Eye (tissue), 1 donor: ENCODE results near the gene DAD1.
A peak's percentile ranks its signal among the peaks of the same experiment; 100 is the strongest.
"Not testable (repeated sequence)": the region's sequence is repeated elsewhere in the genome, so short reads cannot be mapped to it uniquely, and the experiment has no call there.

Experiments
- DNase-seq: peaks from one replicate; pipeline ENCODE4 v3.0.0-alpha.2; 2015

DAD1 gene

DNA sequence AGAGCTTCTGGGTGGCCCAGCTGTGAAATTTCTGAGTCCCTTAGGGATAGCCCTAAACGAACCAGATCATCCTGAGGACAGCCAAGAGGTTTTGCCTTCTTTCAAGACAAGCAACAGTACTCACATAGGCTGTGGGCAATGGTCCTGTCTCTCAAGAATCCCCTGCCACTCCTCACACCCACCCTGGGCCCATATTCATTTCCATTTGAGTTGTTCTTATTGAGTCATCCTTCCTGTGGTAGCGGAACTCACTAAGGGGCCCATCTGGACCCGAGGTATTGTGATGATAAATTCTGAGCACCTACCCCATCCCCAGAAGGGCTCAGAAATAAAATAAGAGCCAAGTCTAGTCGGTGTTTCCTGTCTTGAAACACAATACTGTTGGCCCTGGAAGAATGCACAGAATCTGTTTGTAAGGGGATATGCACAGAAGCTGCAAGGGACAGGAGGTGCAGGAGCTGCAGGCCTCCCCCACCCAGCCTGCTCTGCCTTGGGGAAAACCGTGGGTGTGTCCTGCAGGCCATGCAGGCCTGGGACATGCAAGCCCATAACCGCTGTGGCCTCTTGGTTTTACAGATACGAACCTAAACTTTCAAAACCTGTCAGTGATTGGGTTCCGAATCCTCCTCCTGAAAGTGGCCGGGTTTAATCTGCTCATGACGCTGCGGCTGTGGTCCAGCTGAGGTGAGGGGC lies 38.9 kb downstream of the DAD1 start:
- no peak for DNase-seq

DNA sequence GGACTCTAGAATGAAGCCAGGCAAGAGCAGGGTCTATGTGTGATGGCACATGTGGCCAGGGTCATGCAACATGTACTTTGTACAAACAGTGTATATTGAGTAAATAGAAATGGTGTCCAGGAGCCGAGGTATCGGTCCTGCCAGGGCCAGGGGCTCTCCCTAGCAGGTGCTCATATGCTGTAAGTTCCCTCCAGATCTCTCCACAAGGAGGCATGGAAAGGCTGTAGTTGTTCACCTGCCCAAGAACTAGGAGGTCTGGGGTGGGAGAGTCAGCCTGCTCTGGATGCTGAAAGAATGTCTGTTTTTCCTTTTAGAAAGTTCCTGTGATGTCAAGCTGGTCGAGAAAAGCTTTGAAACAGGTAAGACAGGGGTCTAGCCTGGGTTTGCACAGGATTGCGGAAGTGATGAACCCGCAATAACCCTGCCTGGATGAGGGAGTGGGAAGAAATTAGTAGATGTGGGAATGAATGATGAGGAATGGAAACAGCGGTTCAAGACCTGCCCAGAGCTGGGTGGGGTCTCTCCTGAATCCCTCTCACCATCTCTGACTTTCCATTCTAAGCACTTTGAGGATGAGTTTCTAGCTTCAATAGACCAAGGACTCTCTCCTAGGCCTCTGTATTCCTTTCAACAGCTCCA lies 39.6 kb downstream of the DAD1 start:
- no peak for DNase-seq

DNA sequence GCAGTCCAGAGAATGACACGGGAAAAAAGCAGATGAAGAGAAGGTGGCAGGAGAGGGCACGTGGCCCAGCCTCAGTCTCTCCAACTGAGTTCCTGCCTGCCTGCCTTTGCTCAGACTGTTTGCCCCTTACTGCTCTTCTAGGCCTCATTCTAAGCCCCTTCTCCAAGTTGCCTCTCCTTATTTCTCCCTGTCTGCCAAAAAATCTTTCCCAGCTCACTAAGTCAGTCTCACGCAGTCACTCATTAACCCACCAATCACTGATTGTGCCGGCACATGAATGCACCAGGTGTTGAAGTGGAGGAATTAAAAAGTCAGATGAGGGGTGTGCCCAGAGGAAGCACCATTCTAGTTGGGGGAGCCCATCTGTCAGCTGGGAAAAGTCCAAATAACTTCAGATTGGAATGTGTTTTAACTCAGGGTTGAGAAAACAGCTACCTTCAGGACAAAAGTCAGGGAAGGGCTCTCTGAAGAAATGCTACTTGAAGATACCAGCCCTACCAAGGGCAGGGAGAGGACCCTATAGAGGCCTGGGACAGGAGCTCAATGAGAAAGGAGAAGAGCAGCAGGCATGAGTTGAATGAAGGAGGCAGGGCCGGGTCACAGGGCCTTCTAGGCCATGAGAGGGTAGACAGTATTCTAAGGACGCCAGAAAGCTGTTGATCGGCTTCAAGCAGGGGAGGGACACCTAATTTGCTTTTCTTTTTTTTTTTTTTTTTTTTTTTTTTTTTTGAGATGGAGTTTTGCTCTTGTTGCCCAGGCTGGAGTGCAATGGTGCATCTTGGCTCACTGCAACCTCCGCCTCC lies 40.9 kb downstream of the DAD1 start:
- DNase-seq: no peak

DNA sequence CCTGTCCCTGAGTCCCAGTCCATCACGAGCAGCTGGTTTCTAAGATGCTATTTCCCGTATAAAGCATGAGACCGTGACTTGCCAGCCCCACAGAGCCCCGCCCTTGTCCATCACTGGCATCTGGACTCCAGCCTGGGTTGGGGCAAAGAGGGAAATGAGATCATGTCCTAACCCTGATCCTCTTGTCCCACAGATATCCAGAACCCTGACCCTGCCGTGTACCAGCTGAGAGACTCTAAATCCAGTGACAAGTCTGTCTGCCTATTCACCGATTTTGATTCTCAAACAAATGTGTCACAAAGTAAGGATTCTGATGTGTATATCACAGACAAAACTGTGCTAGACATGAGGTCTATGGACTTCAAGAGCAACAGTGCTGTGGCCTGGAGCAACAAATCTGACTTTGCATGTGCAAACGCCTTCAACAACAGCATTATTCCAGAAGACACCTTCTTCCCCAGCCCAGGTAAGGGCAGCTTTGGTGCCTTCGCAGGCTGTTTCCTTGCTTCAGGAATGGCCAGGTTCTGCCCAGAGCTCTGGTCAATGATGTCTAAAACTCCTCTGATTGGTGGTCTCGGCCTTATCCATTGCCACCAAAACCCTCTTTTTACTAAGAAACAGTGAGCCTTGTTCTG lies 41.6 kb downstream of the DAD1 start:
- DNase-seq: no peak

DNA sequence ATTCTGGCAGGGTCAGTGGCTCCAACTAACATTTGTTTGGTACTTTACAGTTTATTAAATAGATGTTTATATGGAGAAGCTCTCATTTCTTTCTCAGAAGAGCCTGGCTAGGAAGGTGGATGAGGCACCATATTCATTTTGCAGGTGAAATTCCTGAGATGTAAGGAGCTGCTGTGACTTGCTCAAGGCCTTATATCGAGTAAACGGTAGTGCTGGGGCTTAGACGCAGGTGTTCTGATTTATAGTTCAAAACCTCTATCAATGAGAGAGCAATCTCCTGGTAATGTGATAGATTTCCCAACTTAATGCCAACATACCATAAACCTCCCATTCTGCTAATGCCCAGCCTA lies 42.3 kb downstream of the DAD1 start:
- DNase-seq: no peak

DNA sequence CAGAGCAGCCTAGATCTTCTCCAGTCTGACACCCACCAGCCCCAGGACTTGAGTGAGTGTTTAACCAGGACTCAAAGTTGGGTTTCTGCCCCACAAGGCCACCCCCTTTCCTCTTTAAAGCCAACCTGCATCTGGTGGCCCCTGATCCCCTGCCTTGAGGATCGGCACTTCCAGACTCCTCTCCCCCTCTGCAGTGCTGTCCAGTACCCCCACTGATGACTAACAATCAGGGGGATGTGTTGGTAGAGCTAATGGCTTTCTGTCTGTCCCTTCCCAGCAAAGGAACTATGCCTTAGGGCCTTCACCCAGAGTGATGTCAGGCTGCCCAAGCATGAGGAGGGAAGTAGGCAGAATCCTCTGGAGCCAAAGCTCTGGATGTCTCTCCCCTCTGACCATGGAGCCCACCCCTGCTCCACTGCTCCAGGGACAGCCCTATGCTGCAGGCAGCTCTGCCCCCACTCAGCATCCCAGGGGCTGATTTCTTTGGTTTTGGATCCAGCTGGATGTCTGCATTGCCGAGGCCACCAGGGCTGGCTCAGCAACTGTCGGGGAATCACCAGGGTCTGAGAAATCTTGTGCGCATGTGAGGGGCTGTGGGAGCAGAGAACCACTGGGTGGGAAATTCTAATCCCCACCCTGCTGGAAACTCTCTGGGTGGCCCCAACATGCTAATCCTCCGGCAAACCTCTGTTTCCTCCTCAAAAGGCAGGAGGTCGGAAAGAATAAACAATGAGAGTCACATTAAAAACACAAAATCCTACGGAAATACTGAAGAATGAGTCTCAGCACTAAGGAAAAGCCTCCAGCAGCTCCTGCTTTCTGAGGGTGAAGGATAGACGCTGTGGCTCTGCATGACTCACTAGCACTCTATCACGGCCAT lies 42.9 kb downstream of the DAD1 start:
- DNase-seq: peak; percentile 52

DNA sequence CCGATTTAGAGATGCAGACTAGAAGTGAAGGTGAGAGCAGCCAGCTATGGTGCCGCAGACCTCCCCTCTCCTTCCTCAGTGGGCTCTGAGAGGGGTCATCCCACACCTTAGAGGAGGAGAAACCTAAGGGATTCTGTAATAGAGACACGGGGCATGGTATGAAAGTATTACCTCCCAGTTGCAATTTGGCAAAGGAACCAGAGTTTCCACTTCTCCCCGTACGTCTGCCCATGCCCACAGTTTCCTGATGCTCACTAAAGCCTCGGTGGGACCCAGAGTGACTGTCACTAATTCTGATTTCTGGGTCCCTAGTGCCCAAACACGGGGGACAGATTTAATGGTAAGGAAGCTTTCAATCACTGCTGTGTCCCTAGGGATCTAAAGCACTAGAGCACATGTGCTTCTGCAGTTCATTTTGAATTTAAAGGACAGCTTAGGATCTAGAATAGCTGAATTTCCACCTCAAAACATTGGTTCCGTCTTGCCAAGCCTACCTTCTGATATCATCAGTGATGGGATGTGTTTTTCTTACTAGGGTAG lies 44.1 kb downstream of the DAD1 start:
- DNase-seq: no peak

DNA sequence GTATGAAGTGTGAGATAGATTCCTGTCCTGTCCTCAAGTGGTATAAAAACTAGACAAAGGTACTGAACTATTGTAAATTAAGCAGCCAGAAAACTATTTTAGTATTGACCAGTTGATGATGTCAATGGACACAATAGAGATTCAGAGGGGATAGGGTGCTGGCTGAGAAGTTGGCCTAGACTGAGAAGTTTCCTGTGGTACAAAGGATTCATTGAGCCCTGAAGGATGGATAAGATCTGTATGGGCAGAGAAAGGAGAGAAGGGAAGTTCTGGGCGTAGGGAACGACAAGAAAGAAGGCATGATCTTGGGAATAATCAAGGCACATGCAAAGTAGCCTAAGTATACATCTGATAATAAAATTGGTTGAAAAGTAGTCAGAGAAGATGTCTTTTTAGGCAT lies 44.6 kb downstream of the DAD1 start:
- DNase-seq: no peak

DNA sequence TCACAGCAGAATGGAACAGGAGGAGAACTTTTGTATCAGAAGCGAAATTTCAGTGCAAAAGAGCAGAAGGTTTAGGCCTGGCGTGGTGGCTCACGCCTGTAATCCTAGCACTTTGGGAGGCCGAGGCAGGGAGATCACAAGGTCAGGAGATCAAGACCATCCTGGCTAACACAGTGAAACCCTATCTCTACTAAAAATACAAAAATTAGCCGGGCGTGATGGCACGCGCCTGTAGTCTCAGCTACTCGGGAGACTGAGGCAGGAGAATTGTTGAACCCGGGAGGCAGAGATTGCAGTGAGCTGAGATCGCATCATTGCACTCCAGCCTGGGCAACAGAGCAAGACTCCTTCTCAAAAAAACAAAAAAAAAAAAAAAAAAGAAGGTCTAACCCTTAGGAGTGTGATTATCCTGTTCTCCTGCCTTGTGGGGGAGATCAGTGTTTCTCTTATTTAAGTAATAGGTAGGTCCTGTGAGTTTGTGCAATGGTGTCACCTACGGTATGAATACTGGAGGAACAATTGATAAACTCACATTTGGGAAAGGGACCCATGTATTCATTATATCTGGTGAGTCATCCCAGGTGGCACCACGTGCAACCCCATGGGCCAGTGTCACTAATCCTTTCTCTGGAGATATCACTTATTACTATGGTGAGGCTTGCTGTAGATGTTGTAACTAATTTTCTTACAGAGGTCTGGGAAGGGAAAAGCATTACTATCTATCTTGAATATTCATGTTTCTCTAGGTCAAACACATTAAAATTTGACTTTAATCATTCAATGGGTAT lies 45.3 kb downstream of the DAD1 start:
- DNase-seq: not testable (repeated sequence)

DNA sequence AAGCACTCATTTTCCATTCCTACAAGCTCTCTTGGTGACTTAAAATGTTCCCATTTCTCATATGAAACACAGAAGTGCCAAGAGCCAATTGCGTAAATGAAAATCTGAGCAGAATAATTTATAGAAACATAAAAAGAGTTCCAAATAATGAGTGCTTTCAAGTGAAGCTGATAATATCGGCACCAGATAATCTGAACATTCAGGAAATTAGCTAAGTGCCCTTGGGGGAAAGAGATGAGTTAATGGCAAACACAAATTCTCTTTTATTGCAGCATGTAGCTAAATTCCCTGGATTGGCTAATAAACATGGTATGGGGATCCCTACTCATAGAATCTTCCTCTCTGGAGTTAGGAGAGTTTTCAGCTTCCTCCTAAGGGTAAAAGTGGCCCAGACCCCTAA lies 46.7 kb downstream of the DAD1 start:
- DNase-seq: no peak

DNA sequence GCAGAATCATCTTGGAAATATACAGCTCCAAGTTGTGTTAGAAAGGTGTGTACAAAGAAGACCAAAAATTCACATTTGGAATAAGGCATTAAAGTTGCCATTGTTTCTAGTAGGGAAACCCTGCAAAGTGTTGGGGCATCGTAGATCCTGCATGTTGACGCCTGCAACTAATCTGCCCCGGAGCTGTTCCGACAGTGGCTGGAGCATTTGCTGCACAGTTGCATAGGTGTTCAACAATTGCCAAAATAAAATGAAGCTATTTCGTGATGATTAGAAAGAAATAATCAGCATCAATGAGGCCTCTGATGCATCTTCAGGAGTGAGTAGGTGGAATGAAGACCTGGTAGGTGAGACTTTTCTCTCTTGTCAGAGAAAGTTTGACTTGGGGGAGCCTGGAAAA lies 47.3 kb downstream of the DAD1 start:
- DNase-seq: no peak

DNA sequence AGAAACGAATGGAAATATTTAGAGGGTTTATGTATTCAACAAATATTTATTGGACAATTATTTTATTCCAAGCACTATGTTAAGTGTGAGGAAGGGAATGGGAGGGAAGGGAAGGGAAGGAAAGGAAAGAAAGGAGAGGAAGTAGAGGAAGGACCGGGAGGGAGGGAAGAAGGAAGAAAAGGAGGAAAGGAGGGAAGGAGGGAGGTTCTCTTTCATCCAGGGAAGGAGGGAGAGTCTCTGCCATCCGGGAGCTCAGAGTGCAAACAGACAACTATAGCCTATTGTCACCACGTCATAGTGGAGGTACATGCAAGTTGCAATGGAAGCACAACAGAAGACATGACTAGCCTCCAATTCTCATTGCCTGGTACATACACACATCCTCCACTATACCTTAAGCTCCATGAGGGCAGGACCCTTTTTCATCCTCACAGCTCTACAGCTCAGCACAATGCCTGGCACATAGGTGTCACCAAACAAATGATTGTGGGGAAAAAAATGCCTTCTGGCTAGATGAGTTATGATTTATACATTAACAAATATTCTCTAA lies 48.1 kb downstream of the DAD1 start:
- DNase-seq: no peak

DNA sequence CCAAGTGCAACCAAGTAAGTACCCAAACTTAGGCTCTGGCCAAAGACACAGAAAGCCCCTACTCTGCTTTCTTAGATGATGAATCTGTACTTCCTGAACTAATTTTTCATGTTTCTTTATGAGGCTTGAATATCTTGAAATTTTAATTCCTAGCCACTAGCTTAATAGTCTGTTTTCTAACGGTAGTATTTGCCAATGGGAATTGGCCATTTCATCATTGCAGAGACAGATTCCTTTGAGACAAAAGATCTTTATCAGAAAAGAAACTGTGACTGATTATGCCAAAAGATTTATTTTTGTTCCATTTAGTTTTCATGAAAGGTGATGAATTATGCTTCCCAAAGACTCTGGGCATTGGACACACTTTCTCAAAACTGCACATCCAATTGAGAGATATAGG lies 48.7 kb downstream of the DAD1 start:
- DNase-seq: no peak

DNA sequence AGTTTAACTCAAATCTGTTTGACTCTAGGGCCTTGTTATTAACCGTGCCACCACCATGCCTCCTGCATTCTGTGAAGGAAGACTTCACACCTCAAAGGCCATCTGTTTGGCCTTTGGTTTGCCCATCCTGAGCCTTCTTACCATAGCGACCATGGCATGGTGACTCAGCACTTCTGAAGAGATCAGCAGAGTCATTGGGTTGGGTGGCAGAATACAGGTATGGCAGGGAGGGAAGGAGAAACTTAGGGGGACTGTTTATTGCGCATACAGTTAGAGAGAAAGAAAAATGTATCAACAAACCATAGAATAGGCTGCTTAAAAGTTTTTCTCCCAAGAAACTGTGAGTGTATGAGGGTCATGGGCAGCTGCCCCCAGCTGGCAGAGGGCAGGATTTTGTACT lies 49.2 kb downstream of the DAD1 start:
- no peak for DNase-seq

DNA sequence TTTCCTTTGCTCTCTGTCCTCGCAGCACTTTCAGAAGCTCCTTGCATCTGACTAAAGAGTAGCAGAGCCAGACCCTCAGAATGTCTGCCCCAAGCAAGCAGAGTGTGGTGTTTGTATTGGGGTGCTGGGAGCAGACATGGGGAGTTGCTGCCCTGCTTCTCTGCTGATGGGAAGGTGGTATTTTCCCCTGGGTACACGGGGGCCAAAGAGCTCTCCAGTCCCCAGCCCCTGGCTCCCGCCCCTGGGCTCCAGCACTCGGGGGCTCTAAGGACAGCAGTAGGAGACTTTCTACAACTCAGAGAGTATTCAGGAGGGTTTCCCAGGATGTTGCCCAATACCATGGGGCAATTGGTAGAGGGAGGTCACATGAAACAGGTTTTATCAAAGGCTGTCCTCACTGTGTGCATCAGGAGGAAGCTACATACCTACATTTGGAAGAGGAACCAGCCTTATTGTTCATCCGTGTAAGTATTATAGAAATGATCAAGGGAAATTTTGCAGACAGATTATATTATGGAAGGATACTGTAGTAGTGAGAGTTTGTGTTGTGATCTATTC lies 50.3 kb downstream of the DAD1 start:
- DNase-seq: no peak

DNA sequence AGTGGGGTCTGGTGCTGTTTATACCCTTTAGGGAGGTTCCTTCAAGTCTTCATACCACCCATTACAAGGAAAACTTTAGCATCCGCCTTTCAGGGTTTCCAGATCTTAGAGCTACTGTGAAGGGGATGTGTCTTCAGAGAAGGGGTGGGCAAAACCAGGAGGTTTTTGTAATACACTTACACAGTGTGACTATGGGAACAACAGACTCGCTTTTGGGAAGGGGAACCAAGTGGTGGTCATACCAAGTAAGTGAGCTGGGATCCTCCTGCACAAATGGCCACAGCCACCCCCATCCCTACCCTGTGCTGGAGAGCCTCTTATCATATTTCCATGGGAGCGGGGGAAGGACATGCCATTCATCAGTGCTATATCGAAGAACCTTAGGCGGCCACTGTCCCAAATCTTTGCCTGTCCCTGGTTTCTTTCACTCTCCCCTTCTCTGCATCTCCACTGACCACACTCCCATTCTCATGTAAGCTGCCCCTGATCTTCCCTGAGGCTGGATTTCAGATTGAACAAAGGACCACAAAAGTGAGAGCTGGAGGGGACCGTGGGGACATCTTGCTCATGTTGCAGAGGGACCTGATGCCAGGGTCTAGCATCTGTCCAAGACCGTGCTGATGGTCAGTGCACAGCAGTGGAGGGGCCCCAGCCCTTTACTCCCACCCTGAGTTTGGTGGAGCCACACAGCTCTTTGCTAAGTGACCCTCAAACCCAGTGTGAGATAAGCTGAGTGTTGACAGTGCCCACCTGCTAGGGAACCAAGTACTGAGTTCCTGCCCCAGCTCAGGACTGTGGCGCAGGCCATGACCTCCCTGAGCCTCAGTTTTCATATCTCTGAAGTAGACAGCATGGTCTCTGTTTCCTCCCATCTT lies 51.4 kb downstream of the DAD1 start:
- DNase-seq: no peak

DNA sequence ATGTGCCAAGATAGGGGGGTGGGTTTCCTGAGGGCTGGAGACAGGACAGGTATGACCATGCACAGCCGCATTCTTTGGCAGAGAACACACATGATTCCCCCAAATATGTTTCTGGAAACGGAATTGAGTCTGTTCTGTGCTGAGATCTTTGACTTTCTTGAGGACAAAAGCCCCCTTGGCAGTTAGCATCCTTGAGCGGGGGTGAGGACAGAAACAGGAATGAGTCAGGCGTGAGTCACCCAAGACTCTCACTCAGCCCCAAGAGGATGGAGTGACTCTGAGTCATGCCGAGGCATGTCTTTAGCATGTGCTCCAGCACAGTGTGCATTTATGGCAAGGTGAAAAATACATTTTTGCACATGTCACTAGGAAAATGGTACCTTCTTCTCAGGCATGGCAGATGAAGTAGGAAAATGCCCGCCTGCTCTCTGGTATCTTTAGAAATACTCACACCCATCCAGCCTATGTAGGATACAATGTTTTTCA lies 52.1 kb downstream of the DAD1 start:
- DNase-seq: no peak

DNA sequence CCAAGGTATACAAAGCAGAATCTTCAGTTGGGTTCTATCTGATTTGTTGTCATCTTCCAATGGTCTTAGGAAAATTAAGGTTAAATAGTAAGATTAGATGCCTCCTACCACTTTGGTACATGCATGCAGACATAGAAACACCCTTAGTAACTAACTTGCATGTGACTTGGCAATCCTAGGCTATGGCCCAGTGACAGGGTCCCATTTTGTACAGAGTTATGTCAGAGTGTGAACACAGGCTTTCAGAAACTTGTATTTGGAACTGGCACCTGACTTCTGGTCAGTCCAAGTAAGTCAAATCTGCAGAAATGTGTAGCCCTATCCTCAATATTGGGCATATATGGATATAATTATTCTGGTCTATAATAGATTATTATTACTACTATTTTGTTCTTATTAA lies 53.1 kb downstream of the DAD1 start:
- DNase-seq: no peak

DNA sequence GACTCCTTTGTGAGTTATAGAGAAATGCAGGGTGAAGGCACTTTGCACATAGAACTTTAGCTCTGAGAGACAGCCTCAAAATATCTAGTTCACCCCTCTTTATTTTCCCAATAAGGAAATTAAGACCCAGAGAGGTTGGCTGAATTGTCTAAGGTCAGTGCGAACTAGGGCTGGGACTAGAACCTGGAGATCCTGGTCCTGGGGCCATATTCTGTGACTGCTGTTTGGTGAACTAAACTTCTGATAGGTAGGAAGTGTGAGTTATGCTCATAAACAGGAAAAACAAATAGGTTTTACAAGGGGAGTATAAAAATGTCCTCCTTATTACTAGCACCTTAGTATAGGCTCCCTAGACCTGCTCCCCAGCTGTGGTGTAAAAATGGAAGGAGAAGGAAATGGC lies 53.9 kb downstream of the DAD1 start:
- no peak for DNase-seq

DNA sequence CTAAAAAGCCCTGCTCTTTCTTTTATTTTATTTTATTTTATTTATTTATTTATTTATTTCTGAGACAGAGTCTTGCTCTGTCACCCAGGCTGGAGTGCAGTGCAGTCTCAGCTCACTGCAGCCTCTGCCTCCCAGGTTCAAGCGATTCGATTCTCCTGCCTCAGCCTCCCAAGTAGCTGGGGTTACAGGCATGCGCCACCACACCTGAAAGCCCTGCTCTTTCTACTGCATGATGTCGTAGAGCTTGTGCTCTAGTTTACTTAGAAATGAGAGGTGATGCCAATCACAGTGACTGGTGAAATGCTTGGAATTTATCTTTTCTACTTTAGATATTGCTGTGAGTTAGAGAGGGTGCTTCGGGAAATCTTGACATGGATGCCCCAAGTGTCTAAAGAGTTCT lies 54.5 kb downstream of the DAD1 start:
- DNase-seq: no peak
